Psoas muscle (tissue), 8 donors: ENCODE data around the gene PSAP. TPM values are rescaled to one million over a fixed set of nuclear protein-coding genes. Genes with fewer than 3 reads are reported as not detected.

ENCODE experiments used
- ATAC-seq, 4 donors: fragments of 200-7000 bp; cut with Tn5 transposase; one replicate each; pipeline ENCODE4 v1.9.1; 2020; ENCODE audit warnings: moderate library complexity in 3 of 4, mild to moderate bottlenecking in 2 of 4
- DNase-seq, 2 donors: peaks; one replicate each; pipeline ENCODE4 v3.0.0-alpha.2; 2020
- H3K27ac ChIP-seq: fragments of 200-600 bp; one replicate; pipeline ENCODE4 v1.8.0; 2022
- H3K27me3 ChIP-seq, 3 donors: fragments of 200-600 bp in 1 of 3; one replicate each; pipeline versions ENCODE4 v1.6.1 to v1.8.0; 2013 to 2022; ENCODE audit warnings: low read length in 2 of 3, mild to moderate bottlenecking in 2 of 3, moderate library complexity in 1 of 3; ENCODE audit not compliant: insufficient read depth in 3 of 3
- H3K36me3 ChIP-seq, 2 donors: fragments of 200-600 bp in 1 of 2; one replicate each; pipeline versions ENCODE4 v1.6.1 to v1.8.0; 2013 to 2022; ENCODE audit warnings: low read depth in 1 of 2, mild to moderate bottlenecking in 1 of 2, moderate library complexity in 1 of 2; ENCODE audit not compliant: insufficient read depth in 1 of 2
- H3K4me1 ChIP-seq: fragments of 200-600 bp; one replicate; pipeline ENCODE4 v1.8.0; 2022
- H3K4me3 ChIP-seq: fragments of 200-600 bp; one replicate; pipeline ENCODE4 v1.8.0; 2022; ENCODE audit warnings: mild to moderate bottlenecking
- H3K9me3 ChIP-seq: fragments of 200-600 bp; one replicate; pipeline ENCODE4 v1.8.0; 2022
- CTCF ChIP-seq: fragments of 200-600 bp; IDR thresholded peaks from one replicate; pipeline ENCODE4 v1.8.0; 2022; ENCODE audit warnings: antibody characterized with exemption
- WGBS, 3 donors: extraction: QIAGEN DNeasy Blood & Tissue Kit; methylation state at CpG; one replicate each; pipeline versions ENCODE4 v1.1.6 to v1.1.7; 2013; 5-methylcytosine and 5-hydroxymethylcytosine counted together
- intact Hi-C, 2 donors: fragments of 100-400 bp; cut with DNase I; formaldehyde crosslinking; loops; one replicate each; pipeline versions ENCODE4 v1.11.0 to v1.14.2; 2022
- polyA plus RNA-seq, 3 donors: library from polyadenylated mRNA; stranded (reverse); fragments of 200-250 nt; gene quantifications; one replicate each; pipeline ENCODE4 v1.2.3, GENCODE V29; 2013
- total RNA-seq, 4 donors: library from RNA; stranded (reverse); fragmentation: NEBNext Ultra II Directional in 2 of 4; extraction: Animal tissue kit (Norgen Biotek cat#: 25700) in 2 of 4; gene quantifications; one replicate each; pipeline versions ENCODE4 v1.2.1 to v1.2.4, GENCODE V29; 2021 to 2023
- donor health status: healthy with polysubstance abuse.
- donor health status: DM: no; HTN: no; CAD: no; lungs with moderate emphysema.
- donor health status: Bipolar disorder and iron deficiency.
- donor health status: healthy.
- donor health status: DM: yes; HTN: yes; CAD: no.
- donor health status: DM: no; HTN: no; CAD: no.
- donor health status: DM: no; HTN: no; CAD: no.
- donor health status: DM: yes; HTN: yes; CAD: no.

PSAP gene
- total and polyA plus RNA-seq, 7 donors: 634 to 1,725 (median 1,049) TPM

DNA sequence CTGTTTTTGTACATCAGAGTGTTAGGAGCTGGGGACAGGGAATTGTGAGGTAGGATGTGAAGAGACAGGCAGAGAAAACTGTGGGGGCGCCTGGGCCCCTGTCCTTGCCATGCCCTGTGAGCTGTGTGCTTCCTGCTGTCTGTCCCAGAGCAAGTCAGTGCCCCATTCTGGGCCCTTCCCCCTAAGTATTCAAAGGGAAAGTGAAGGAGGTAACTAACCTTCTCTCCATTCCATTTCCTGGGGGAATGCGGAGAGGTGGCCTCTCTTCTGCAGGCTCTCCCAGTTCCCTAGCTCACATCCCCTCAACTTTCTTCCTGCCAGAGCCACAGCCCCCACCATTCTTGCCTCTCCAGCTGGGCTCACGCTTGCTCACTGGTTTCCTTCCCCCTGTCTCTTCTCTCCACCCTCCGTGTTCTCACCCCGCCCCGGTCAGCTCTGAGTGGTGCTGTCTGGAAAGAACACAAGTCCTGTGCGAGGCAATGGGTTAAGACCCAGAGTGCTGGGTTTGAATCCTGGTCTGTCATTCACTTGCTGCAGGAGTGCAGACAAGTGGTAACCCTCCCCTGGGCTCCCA, 68.0 kb downstream of the PSAP start:
- no peak for TF ChIP-seq CTCF
- DNase-seq (no peak), ATAC-seq (no peak)
- Histone ChIP-seq H3K27me3 (no peaks in the 10 kb centered on the region), H3K27ac (no peak overlapping the region), H3K4me3 (no peak overlapping the region), H3K36me3 (no peaks in the 10 kb centered on the region), H3K4me1 (no peaks in the 10 kb centered on the region), H3K9me3 (no peaks in the 10 kb centered on the region)
- intact Hi-C loops: no loop called here
- WGBS, 3 donors: 54 to 68% (median 64%) methylated on average over 7 of the region's 7 CpGs

DNA sequence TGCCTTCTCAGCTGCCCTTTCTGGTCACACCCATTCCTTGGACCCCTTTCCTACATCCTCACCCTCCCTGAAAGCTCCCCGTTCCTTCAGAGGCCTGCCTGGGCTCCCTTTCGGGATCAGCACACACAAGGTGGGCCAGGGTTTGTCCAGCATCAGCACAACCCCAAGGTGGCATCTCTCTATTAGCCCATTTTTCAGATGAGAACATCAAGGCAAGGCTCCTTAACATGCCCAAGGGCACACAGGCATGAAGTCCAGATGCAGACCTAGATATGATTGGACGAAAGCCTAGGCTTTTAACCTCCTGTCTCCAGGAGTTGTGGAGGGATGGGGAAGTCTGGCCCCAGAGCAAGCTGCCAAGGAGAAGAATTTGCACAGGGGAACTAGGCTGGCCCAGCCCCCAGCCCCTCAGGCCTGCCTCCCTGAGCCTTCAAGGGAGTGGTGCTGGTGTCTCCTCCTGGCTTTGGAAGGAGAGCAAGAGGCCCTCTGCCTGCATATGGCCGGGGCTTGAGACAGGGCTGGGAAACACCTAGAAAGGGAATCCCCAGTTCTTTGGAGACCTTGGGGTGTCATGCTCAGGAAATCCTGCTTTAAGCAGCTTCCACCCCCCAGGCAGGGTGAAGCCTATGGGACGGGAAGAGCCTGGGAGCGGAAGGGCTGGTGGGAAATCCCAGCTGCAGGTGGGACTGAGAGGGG, 68.7 kb downstream of the PSAP start:
- Histone ChIP-seq H3K27ac (no peak overlapping the region), H3K4me3 (no peak overlapping the region), H3K4me1 (no peaks in the 10 kb centered on the region), H3K27me3 (no peaks in the 10 kb centered on the region), H3K9me3 (no peaks in the 10 kb centered on the region), H3K36me3 (no peaks in the 10 kb centered on the region)
- 82 to 90% (median 85%) methylated on average over 6 of the region's 6 CpGs for WGBS, 3 donors
- intact Hi-C loops: no loop called here
- no peak for DNase-seq
- TF ChIP-seq CTCF: no peak
- ATAC-seq: no peak

GRCh38 chr10:71780719-71781118, 70.3 kb downstream of the PSAP start:
- Histone ChIP-seq H3K27ac (no peak overlapping the region), H3K36me3 (no peaks in the 10 kb centered on the region), H3K4me1 (no peaks in the 10 kb centered on the region), H3K27me3 (no peaks in the 10 kb centered on the region), H3K4me3 (no peak overlapping the region), H3K9me3 (no peaks in the 10 kb centered on the region)
- intact Hi-C loops: no loop called here
- ATAC-seq (no peak), DNase-seq (no peak)
- 91 to 92% (median 92%) methylated on average over 9 of the region's 9 CpGs for WGBS, 3 donors
- TF ChIP-seq CTCF: no peak

DNA sequence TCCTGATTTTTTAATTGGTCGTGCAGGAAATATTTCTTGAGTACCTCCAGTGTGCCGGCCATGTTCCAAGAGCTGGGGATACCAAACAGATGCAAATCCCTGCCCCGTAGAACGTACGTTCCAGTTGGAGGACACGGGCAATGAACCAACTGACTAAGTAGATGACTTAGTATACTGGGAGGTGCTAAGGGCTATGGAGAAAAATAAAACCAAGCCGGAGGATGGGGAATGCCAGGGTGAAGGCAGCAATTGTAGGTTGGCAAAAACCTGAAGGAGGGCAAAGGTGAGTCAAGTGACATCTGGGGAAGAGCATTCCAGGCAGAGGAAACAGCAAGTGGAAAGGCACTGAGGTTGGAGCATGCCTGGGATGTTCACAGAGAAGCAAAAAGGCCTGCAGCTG, 70.9 kb downstream of the PSAP start:
- TF ChIP-seq CTCF: no peak
- 78 to 91% (median 84%) methylated on average over 7 of the region's 7 CpGs for WGBS, 3 donors
- H3K36me3 ChIP-seq: no peaks in the 10 kb centered on the region
- intact Hi-C loops: no loop called here
- peaks cover 2% of the 10 kb centered on the region for H3K4me1 ChIP-seq
- DNase-seq: no peak
- H3K27me3 ChIP-seq: no peaks in the 10 kb centered on the region
- no peak for ATAC-seq
- H3K9me3 ChIP-seq: no peaks in the 10 kb centered on the region
- H3K4me3 ChIP-seq: no peak overlapping the region
- H3K27ac ChIP-seq: no peak overlapping the region

DNA sequence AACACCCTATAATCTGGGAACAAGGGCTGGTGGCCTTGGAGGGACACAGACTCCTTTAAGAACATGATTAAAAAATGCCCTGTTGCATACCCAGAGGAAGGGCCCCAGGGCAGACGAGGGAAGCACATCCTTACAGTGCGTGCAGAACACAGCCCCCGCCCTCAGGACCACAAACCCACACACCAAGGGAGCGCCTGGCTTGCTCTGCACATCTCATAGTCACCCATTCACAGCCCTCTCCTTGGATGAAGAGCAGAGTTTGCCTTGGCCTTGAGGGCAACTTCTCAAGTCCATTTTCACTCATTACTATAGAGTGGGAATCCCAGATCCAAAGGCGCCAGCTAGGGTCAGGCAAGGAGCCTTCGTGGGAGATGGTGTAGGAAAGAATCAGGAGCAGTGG, 71.4 kb downstream of the PSAP start:
- TF ChIP-seq CTCF: no peak
- H3K36me3 ChIP-seq: no peaks in the 10 kb centered on the region
- H3K4me1 ChIP-seq: peaks cover 6% of the 10 kb centered on the region
- DNase-seq: no peak
- intact Hi-C loops: no loop called here
- no peaks in the 10 kb centered on the region for H3K27me3 ChIP-seq
- H3K9me3 ChIP-seq: no peaks in the 10 kb centered on the region
- no peak overlapping the region for H3K27ac ChIP-seq
- 86 to 92% (median 90%) methylated on average over 6 of the region's 6 CpGs for WGBS, 3 donors
- ATAC-seq: no peak
- no peak overlapping the region for H3K4me3 ChIP-seq
